Colonic mucosa (tissue), 4 donors: Measurements from ENCODE around the gene COL8A2. TPM values are rescaled to one million over a fixed set of nuclear protein-coding genes. Genes with fewer than 3 reads are reported as not detected.
A peak's percentile ranks its signal among the peaks of the same experiment; 100 is the strongest.

Experiments
- DNase-seq: peaks from one replicate; pipeline ENCODE4 v3.0.0-alpha.2; 2020
- H3K27ac ChIP-seq: fragments of 200-600 bp; one replicate; pipeline ENCODE4 v1.8.0; 2021
- H3K27me3 ChIP-seq: fragments of 200-600 bp; one replicate; pipeline ENCODE4 v1.8.0; 2021
- H3K36me3 ChIP-seq: fragments of 200-600 bp; one replicate; pipeline ENCODE4 v1.8.0; 2021
- H3K4me1 ChIP-seq: fragments of 200-600 bp; one replicate; pipeline ENCODE4 v1.8.0; 2021; ENCODE audit warnings: mild to moderate bottlenecking
- H3K4me3 ChIP-seq: fragments of 200-600 bp; one replicate; pipeline ENCODE4 v1.8.0; 2021
- H3K9ac ChIP-seq, 2 donors: one replicate each; pipeline ENCODE4 v1.7.0; 2013; ENCODE audit warnings: control low read depth in 2 of 2, low read depth in 2 of 2, low read length in 2 of 2
- H3K9me3 ChIP-seq: fragments of 200-600 bp; one replicate; pipeline ENCODE4 v1.8.0; 2021
- CTCF ChIP-seq: fragments of 200-600 bp; IDR thresholded peaks from one replicate; pipeline ENCODE4 v1.8.0; 2022; ENCODE audit warnings: antibody characterized with exemption, mild to moderate bottlenecking
- intact Hi-C: fragments of 100-400 bp; cut with DNase I; formaldehyde crosslinking; loops from one replicate; pipeline ENCODE4 v1.14.1; 2022
- total RNA-seq, 2 donors: library from RNA; stranded (reverse); fragmentation: NEBNext Ultra II Directional in 1 of 2; extraction: Animal tissue kit (Norgen Biotek cat#: 25700) in 1 of 2; gene quantifications; one replicate each; pipeline ENCODE4 v1.2.1, GENCODE V29; 2021
- donor health status: healthy.
- donor health status: DM: no; HTN: no; CAD: no.
- donor health status: DM: no; HTN: no; CAD: no.

COL8A2 gene
- total RNA-seq, 2 donors from 2014 or later = 1.1 to 2.1 TPM

DNA sequence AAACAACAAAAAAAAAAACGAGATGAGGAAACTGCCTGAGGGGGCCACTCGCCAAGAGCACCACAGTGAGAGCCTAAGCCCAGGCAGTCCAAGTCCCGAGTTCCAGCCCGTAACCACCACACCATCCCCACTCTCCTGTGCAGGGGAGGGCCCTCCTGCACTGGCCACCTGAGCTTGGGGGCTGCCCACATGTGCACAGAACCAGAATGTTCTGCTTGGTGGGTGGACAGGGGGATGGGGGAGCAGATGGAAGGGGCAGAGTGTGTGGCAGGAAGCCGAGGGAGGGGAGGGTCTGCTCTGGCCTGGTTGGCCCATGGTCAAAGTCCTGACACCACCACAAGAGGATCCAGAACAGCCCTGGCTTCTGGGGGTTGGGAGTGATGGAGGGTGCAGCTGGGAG is 18.8 kb downstream of the COL8A2 start:
- intact Hi-C loops = no loop called here
- TF ChIP-seq CTCF = no peak
- no peaks in the 10 kb centered on the region for H3K4me1 ChIP-seq
- H3K4me3 ChIP-seq = no peak overlapping the region
- no peaks in the 10 kb centered on the region for H3K36me3 ChIP-seq
- DNase-seq = no peak
- no peak overlapping the region for H3K9ac ChIP-seq
- no peak overlapping the region for H3K27ac ChIP-seq
- no peaks in the 10 kb centered on the region for H3K9me3 ChIP-seq
- no peaks in the 10 kb centered on the region for H3K27me3 ChIP-seq

DNA sequence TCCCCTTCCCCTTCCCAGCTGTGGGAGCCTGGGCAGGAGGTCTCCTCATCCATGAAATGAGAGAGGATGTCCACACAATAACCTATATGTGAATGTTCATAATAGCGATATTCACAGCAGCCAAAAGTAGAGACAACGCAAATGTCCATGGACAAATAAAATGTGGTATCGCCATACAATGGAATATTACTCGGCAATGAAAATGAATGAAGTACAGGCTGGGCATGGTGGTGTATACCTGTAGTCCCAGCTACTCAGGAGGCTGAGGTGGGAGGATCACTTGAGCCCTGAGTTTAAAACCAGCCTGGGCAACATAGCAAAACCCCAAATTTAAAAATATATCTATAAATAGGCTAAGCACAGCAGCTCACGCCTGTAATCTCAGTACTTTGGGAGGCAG is 23.5 kb downstream of the COL8A2 start:
- no peak for DNase-seq
- Histone ChIP-seq H3K36me3 (no peaks in the 10 kb centered on the region), H3K9me3 (no peaks in the 10 kb centered on the region), H3K4me3 (no peak overlapping the region), H3K27me3 (no peaks in the 10 kb centered on the region), H3K27ac (no peak overlapping the region), H3K9ac (no peak overlapping the region), H3K4me1 (no peaks in the 10 kb centered on the region)
- TF ChIP-seq CTCF = no peak
- intact Hi-C loops = no loop called here

GRCh38 chr1:36100376-36100775 is 24.6 kb downstream of the COL8A2 start:
- Histone ChIP-seq H3K9ac (no peak overlapping the region), H3K4me3 (no peak overlapping the region)

DNA sequence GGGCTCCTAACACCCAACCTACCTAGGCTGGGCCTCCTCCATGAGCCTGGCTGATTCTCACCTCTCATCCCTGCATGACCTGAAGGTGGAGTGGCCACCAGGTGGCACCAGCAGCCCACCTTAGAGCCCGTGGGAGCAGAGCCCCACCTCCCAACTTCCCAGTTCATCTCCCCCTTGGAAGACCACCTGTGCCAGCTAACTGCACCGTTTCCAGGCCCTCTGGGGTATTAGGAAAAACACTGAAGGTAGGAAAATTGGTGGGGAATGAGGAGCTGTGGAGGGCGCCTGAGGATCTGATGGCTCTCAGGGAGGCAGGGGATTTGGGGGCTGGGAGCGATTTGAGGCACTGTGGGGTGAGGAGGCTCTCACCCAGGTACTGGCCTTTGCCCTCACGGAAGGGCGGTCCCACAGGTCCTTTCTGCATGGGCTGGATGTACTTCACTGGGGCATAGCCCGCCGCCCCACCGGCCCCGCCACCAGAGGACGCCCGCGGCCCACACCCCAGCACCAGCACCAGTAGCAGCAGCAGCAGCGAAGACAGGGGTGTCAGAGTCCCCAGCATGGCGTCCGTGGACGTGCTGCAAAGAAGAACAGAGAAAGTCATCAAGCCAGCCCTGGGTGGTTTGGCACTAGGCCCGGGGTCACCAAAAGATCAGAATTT is 25.2 kb downstream of the COL8A2 start:
- Histone ChIP-seq H3K9ac (peak overlapping the region in 1 of 2 donors; percentile 12), H3K4me1 (no peaks in the 10 kb centered on the region), H3K27me3 (no peaks in the 10 kb centered on the region), H3K36me3 (no peaks in the 10 kb centered on the region), H3K9me3 (no peaks in the 10 kb centered on the region), H3K27ac (no peak overlapping the region), H3K4me3 (no peak overlapping the region)
- intact Hi-C loops = loop anchor here (5.0 to 10.0 kb wide), 3 partner anchors 32 to 325 kb away; no protein-coding TSS in a partner anchor
- peak; percentile 82 for DNase-seq
- TF ChIP-seq CTCF = peak; percentile 87

More at GRCh38 chr1:36100376-36100775, 24.6 kb downstream of the COL8A2 start:
- Histone ChIP-seq H3K36me3 (no peaks in the 10 kb centered on the region), H3K4me1 (no peaks in the 10 kb centered on the region), H3K27me3 (no peaks in the 10 kb centered on the region), H3K27ac (no peak overlapping the region), H3K9me3 (no peaks in the 10 kb centered on the region)
- DNase-seq = no peak
- TF ChIP-seq CTCF = no peak
- intact Hi-C loops = no loop called here

DNA sequence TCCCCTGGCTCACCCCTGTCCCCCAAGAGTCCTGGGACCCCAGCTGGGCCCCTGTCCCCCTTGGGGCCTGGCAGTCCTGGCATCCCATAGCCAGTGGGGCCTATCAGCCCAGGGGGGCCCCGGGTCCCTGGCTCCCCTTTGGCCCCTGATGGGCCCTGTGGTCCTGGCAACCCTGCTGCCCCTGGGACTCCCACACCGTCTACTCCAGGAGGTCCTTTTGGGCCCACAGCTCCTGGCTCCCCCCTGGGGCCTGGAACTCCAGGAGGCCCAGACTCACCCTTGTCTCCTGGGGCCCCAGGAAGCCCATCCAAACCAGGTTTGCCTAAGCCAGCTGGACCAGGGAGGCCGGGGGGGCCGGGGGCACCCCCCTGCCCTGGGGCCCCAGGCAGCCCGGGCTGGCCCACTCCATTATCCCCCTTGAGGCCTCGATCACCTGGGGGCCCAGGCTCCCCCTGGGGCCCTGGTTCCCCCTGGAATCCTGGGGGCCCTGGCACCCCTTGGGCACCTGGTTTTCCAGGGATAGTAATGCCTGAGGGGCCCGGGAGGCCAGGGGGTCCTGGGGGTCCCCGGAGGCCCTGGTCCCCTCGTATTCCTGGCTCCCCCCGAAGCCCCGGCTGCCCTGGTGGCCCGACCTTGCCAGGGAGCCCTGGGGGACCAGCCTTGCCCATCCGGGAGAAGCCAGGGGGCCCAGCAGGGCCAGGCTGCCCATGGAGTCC is 26.2 kb downstream of the COL8A2 start:
- intact Hi-C loops = loop anchor here (5.0 to 10.0 kb wide), 3 partner anchors 33 to 326 kb away; no protein-coding TSS in a partner anchor
- H3K9ac ChIP-seq = no peak overlapping the region

More for the DNA sequence above, 26.2 kb downstream of the COL8A2 start:
- Histone ChIP-seq H3K4me3 (no peak overlapping the region), H3K36me3 (peaks cover 5% of the 10 kb centered on the region), H3K27me3 (no peaks in the 10 kb centered on the region), H3K27ac (no peak overlapping the region), H3K4me1 (no peaks in the 10 kb centered on the region), H3K9me3 (no peaks in the 10 kb centered on the region)
- TF ChIP-seq CTCF = no peak
- DNase-seq = no peak
